GM23248 (cell line): ENCODE results near the gene SMIM8. TPM values are rescaled to one million over a fixed set of nuclear protein-coding genes. Genes with fewer than 3 reads are reported as not detected.

Experiments
- DNase-seq: peaks from one replicate; pipeline ENCODE4 v3.0.0-alpha.2; 2015
- H2AFZ ChIP-seq: fragments of 200-600 bp; sonication (generic); 2 replicates; pipeline ENCODE4 v1.6.1; 2016; ENCODE audit warnings: antibody characterized with exemption
- H3F3A ChIP-seq: fragments of 200-600 bp; sonication (generic); 2 replicates; pipeline ENCODE4 v1.6.1; 2016; ENCODE audit warnings: mild to moderate bottlenecking, antibody characterized with exemption, mixed run types; ENCODE audit not compliant: insufficient read depth
- H3K27ac ChIP-seq: fragments of 200-600 bp; sonication (generic); 2 replicates; pipeline ENCODE4 v1.5.1; 2016; ENCODE audit warnings: mild to moderate bottlenecking
- H3K27me3 ChIP-seq: fragments of 200-600 bp; sonication (generic); replicated peaks from 2 replicates; pipeline ENCODE4 v1.6.1; 2016; ENCODE audit warnings: mild to moderate bottlenecking; ENCODE audit not compliant: insufficient read depth
- H3K36me3 ChIP-seq: fragments of 200-600 bp; sonication (generic); 2 replicates; pipeline ENCODE4 v1.6.1; 2016; ENCODE audit warnings: low read depth, mild to moderate bottlenecking
- H3K4me1 ChIP-seq: fragments of 200-600 bp; sonication (generic); 2 replicates; pipeline ENCODE4 v1.6.1; 2016; ENCODE audit warnings: mild to moderate bottlenecking; ENCODE audit not compliant: insufficient read depth
- H3K4me2 ChIP-seq: fragments of 200-600 bp; sonication (generic); one replicate; pipeline ENCODE4 v1.6.1; 2016; ENCODE audit warnings: mild to moderate bottlenecking; ENCODE audit not compliant: unreplicated experiment
- H3K4me3 ChIP-seq: fragments of 200-600 bp; sonication (generic); 2 replicates; pipeline ENCODE4 v1.5.1; 2016; ENCODE audit warnings: mild to moderate bottlenecking
- H3K79me2 ChIP-seq: fragments of 200-600 bp; sonication (generic); 2 replicates; pipeline ENCODE4 v1.6.1; 2016; ENCODE audit warnings: mild to moderate bottlenecking; ENCODE audit not compliant: insufficient read depth
- H3K9ac ChIP-seq: fragments of 200-600 bp; sonication (generic); 2 replicates; pipeline ENCODE4 v1.6.1; 2016; ENCODE audit warnings: mild to moderate bottlenecking
- H3K9me2 ChIP-seq: fragments of 200-600 bp; sonication (generic); 2 replicates; pipeline ENCODE4 v1.6.1; 2016; ENCODE audit warnings: mixed run types, mild to moderate bottlenecking, moderate library complexity; ENCODE audit not compliant: insufficient read depth
- H3K9me3 ChIP-seq: fragments of 200-600 bp; sonication (generic); one replicate; pipeline ENCODE4 v1.6.1; 2017; ENCODE audit warnings: low read depth
- H4K20me1 ChIP-seq: fragments of 200-600 bp; sonication (generic); 2 replicates; pipeline ENCODE4 v1.6.0; 2016; ENCODE audit not compliant: insufficient read depth
- EZH2 ChIP-seq: fragments of 200-600 bp; sonication (generic); IDR thresholded peaks from 2 replicates; pipeline ENCODE4 v1.6.1; 2018; ENCODE audit warnings: antibody characterized with exemption, mild to moderate bottlenecking; ENCODE audit not compliant: insufficient read depth, poor library complexity, severe bottlenecking
- EZH2phosphoT487 ChIP-seq: fragments of 200-600 bp; sonication (generic); IDR thresholded peaks from 2 replicates; pipeline ENCODE4 v1.6.1; 2018; ENCODE audit warnings: antibody characterized with exemption, moderate library complexity, mild to moderate bottlenecking, low read depth; ENCODE audit not compliant: insufficient read depth
- WGBS, 2 experiments: methylation state at CpG; one replicate each; pipeline ENCODE4 v1.1.6; 2015 to 2017; ENCODE audit warnings: low lambda C conversion rate in 2 of 2, low coverage in 1 of 2; ENCODE audit errors: missing lambda C conversion rate in 2 of 2; 5-methylcytosine and 5-hydroxymethylcytosine counted together
- in situ Hi-C: fragments of 300-500 bp; cut with MboI; formaldehyde crosslinking; loops from 2 replicates; pipeline ENCODE4 v1.15.0; 2020
- polyA plus RNA-seq: library from polyadenylated mRNA; unstranded; fragments of >200 nt; fragmentation: Nextera tagmentation; extraction: Ambion mirVana; gene quantifications from 2 replicates; pipeline ENCODE4 v1.2.1, GENCODE V29; 2016
- total RNA-seq: library from RNA; depleted of rRNA; stranded (reverse); fragments of >200 nt; shearing (Covaris generic); gene quantifications from 2 replicates; pipeline ENCODE4 v1.2.3, GENCODE V29; 2014; rRNA removed

The SMIM8 gene, protein sequence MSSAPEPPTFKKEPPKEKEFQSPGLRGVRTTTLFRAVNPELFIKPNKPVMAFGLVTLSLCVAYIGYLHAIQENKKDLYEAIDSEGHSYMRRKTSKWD
- total RNA-seq (2.0 and 2.4 TPM in 2 replicates), polyA plus RNA-seq (7.2 and 8.7 TPM in 2 replicates)

DNA sequence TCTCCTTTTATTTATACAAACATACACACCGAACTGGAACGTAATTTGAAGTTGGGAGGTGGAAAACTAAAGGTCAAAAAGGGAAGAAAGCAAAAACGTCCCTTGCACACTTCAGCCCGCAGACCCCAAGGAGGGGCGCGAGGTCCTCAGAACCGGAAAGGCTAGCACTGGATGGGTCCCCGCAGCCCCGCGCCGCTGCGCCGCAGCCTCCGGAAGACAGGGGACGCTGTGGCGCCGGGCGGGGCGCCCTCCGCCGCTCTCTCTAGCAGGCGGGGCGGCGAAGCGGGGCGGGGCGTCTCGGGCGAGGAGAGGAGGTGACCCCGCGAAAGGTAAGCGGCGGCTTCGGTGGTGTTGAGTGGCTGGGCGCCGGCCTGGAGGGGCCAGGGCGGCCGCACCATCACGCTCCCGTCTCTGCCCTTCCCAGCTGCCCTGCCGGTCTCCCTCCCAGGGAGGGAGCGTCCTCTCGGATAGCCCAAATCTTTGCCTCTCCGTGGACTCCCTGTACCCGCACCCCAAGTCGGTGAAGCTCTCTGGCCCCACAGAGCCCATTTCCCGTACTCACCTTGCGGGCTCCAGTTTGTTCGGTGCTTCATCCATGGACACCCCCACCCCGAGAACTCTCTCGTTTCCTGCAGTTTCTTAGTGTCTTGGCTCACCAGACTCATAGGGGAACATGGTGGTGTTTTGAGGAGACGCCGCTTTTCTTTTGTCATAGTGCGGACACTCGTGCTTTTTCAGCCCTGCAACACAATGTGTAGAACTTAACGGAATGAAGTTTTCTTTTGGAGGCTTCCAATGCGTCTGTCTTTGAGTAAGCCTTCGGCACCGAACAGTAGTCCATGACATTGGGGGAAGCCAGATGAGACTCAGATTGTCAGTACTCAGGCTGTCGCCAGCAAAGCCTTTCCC is at the start of gene SMIM8:
Gene SMIM8, plus strand, starts transcription at position 285 of the 909 bp plus-strand sequence. CDS start 14,444 bp downstream, outside the sequence.
- Histone ChIP-seq H3K9me3 (no peaks in the 10 kb centered on the region), H3K27me3 (no peaks in the 10 kb centered on the region), H4K20me1 (no peaks in the 10 kb centered on the region), H3K4me1 (no peaks in the 10 kb centered on the region), H3K79me2 (0 out of 2 replicates have a peak, but pooled peaks cover 4% of the 10 kb centered on the region), H2AFZ (peak within 1 kb of the TSS; percentile 99), H3K36me3 (no peaks in the 10 kb centered on the region), H3K27ac (no peak within 1 kb of the TSS), H3K4me2 (peak within 1 kb of the TSS; percentile 94), H3K9me2 (no peaks in the 10 kb centered on the region), H3F3A (no peaks in the 10 kb centered on the region), H3K9ac (peak within 1 kb of the TSS; percentile 80), H3K4me3 (peak within 1 kb of the TSS; percentile 86)
- DNase-seq, result peak; percentile 87
- in situ Hi-C loops, result no loop called here
- 1 to 3% methylated on average over 53 to 56 of the region's 60 CpGs for WGBS, 2 experiments
- TF ChIP-seq EZH2phosphoT487 (no peak), EZH2 (no peak)

- peak; percentile 84 for DNase-seq
- Histone ChIP-seq H3F3A (peaks cover 31% of the 10 kb centered on the region), H3K9ac (no peak overlapping the region), H3K36me3 (no peaks in the 10 kb centered on the region), H3K9me2 (no peaks in the 10 kb centered on the region), H3K4me2 (no peak overlapping the region), H3K4me3 (no peak overlapping the region), H3K27me3 (no peaks in the 10 kb centered on the region), H3K27ac (no peak overlapping the region; the same call in 1 of the 2 replicates), H3K9me3 (no peaks in the 10 kb centered on the region), H4K20me1 (no peaks in the 10 kb centered on the region), H2AFZ (no peak overlapping the region), H3K79me2 (no peaks in the 10 kb centered on the region), H3K4me1 (peaks cover 13% of the 10 kb centered on the region; the same call in 1 of the 2 replicates)
- no peak for TF ChIP-seq EZH2
- TF ChIP-seq EZH2phosphoT487, result no peak
- in situ Hi-C loops, result no loop called here
- WGBS, 2 experiments, result 82 to 83% methylated on average over 7 of the region's 7 CpGs
Measured at GRCh38 chr6:87274660-87275274, 47.6 kb upstream of the SMIM8 start.

DNA sequence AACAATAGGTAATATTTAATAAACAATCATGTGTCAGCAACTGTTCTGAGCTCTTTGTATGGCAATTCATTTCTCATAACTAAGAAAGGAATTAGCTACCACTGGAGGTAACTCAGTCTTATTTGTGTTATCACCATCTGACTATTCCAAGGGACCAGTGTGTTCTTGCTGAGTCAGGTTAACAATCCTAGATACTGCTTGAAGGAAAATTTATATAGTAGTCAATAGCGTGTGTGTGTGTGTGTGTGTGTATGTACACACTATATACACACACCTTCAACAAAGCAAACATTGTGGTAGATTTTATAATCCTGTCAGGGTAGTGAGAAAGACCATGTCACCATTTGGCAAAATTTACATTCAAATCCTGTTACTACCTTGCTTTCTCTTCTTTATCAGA is 45.8 kb upstream of the SMIM8 start:
- Histone ChIP-seq H3K27ac (no peak overlapping the region), H3K27me3 (no peaks in the 10 kb centered on the region), H3K9me3 (no peaks in the 10 kb centered on the region), H3F3A (peaks cover 28% of the 10 kb centered on the region), H3K79me2 (no peaks in the 10 kb centered on the region), H3K9me2 (no peaks in the 10 kb centered on the region), H3K36me3 (no peaks in the 10 kb centered on the region), H3K9ac (no peak overlapping the region), H3K4me1 (peaks cover 13% of the 10 kb centered on the region; the same call in 1 of the 2 replicates), H3K4me2 (no peak overlapping the region), H3K4me3 (no peak overlapping the region), H4K20me1 (no peaks in the 10 kb centered on the region), H2AFZ (no peak overlapping the region)
- 23 to 53% methylated on average over 1 of the region's 1 CpG for WGBS, 2 experiments
- TF ChIP-seq EZH2, result no peak
- TF ChIP-seq EZH2phosphoT487, result no peak
- in situ Hi-C loops, result no loop called here
- no peak for DNase-seq

GRCh38 chr6:87277123-87277522 is 45.3 kb upstream of the SMIM8 start:
- Histone ChIP-seq H3K27ac (no peak overlapping the region), H3K9me2 (no peaks in the 10 kb centered on the region), H3K4me2 (no peak overlapping the region), H3K4me3 (no peak overlapping the region), H3K4me1 (peaks cover 13% of the 10 kb centered on the region; the same call in 1 of the 2 replicates), H3K9me3 (no peaks in the 10 kb centered on the region), H3K79me2 (no peaks in the 10 kb centered on the region), H2AFZ (no peak overlapping the region), H3K36me3 (no peaks in the 10 kb centered on the region), H3F3A (peaks cover 23% of the 10 kb centered on the region), H4K20me1 (no peaks in the 10 kb centered on the region), H3K27me3 (no peaks in the 10 kb centered on the region), H3K9ac (no peak overlapping the region)
- in situ Hi-C loops, result no loop called here
- TF ChIP-seq EZH2phosphoT487 (no peak), EZH2 (no peak)
- DNase-seq, result peak; percentile 23
